HCT116 (cell line): ENCODE measurements around the gene WDR33. TPM values are rescaled to one million over a fixed set of nuclear protein-coding genes. Genes with fewer than 3 reads are reported as not detected.

Experiments
- ATAC-seq: fragments of 200-7000 bp; cut with Tn5 transposase; 2 replicates; pipeline ENCODE4 v1.9.1; 2020; ENCODE audit warnings: mild to moderate bottlenecking, moderate library complexity
- BruUV-seq: library from RNA; stranded (reverse); fragments of 400-500 nt; replicated peaks from 2 replicates; lab custom pipeline; 2021; lab: Mats Ljungman, UMichigan
- CTCF ChIA-PET: fragments of 300-600 bp; sonication (Branson Sonifier 250); formaldehyde crosslinking; loops from one replicate; lab custom pipeline; 2021; ENCODE audit warnings: antibody characterized with exemption; lab: Charles Lee
- POLR2A ChIA-PET: fragments of 300-600, 350-600 bp; sonication (Branson Sonifier 250); formaldehyde crosslinking; loops from one replicate; lab custom pipeline; 2021; ENCODE audit warnings: antibody characterized with exemption; lab: Charles Lee
- RAD21 ChIA-PET, 2 experiments: fragments of 300-600 bp; sonication (Branson Sonifier 250); formaldehyde crosslinking; loops; one replicate each; lab custom pipeline; 2023; ENCODE audit warnings: low total read pairs in 2 of 2; ENCODE audit not compliant: uncharacterized antibody in 2 of 2, unreplicated experiment in 2 of 2, low non-redundant PET in 1 of 2; lab: Charles Lee
- DNase-seq: peaks from one replicate; pipeline ENCODE4 v3.0.0-alpha.2; 2010; ENCODE audit warnings: low read depth, low spot score
- H2AFZ ChIP-seq: fragments of 200-600 bp; shearing (Covaris generic), sonication (generic); 2 replicates; pipeline ENCODE4 v1.6.1; 2017; ENCODE audit warnings: low read depth, mixed run types, mixed read lengths, antibody characterized with exemption, low read length; ENCODE audit not compliant: poor library complexity, severe bottlenecking
- H3K27ac ChIP-seq: 2 replicates; pipeline ENCODE4 v1.5.1; 2012; ENCODE audit warnings: low read depth, low read length
- H3K27me3 ChIP-seq: fragments of 200-600 bp; sonication (generic); 2 replicates; pipeline ENCODE4 v1.6.1; 2016; ENCODE audit warnings: mixed run types, low read length, mixed read lengths; ENCODE audit not compliant: insufficient read depth
- H3K36me3 ChIP-seq, 2 experiments: fragments of 200-500 bp in 1 of 2; fragments of 200-600 bp in 1 of 2; sonication (Bioruptor generic) in 1 of 2; sonication (generic) in 1 of 2; 2 replicates each; pipeline versions ENCODE4 v1.5.1 to v1.6.1; 2014 to 2016; ENCODE audit warnings: low read length in 2 of 2, inconsistent platforms in 1 of 2, mixed read lengths in 1 of 2, mixed run types in 1 of 2; ENCODE audit not compliant: insufficient read depth in 2 of 2, control insufficient read depth in 1 of 2
- H3K4me1 ChIP-seq, 2 experiments: fragments of 200-600 bp in 1 of 2; sonication (generic) in 1 of 2; 2 replicates each; pipeline versions ENCODE4 v1.5.1 to v1.6.1; 2012 to 2017; ENCODE audit warnings: low read length in 2 of 2, inconsistent platforms in 1 of 2, mild to moderate bottlenecking in 1 of 2, mixed read lengths in 1 of 2, mixed run types in 1 of 2, moderate library complexity in 1 of 2; ENCODE audit not compliant: insufficient read depth in 2 of 2, control insufficient read depth in 1 of 2
- H3K4me2 ChIP-seq: fragments of 200-600 bp; sonication (generic); 2 replicates; pipeline ENCODE4 v1.6.1; 2017; ENCODE audit warnings: mixed run types, low read length, mixed read lengths
- H3K4me3 ChIP-seq, 2 experiments: fragments of 200-600 bp in 1 of 2; sonication (generic) in 1 of 2; replicated peaks in 1 of 2; 2 replicates each; pipeline ENCODE4 v1.5.1; 2011 to 2016; ENCODE audit warnings: low read length in 2 of 2, control low read depth in 1 of 2, low read depth in 1 of 2, mild to moderate bottlenecking in 1 of 2, mixed read lengths in 1 of 2, mixed run types in 1 of 2
- H3K79me2 ChIP-seq: fragments of 200-600 bp; sonication (generic); 2 replicates; pipeline ENCODE4 v1.6.1; 2017; ENCODE audit warnings: mild to moderate bottlenecking, mixed run types, low read length, moderate library complexity, mixed read lengths; ENCODE audit not compliant: insufficient read depth
- H3K9ac ChIP-seq: fragments of 200-600 bp; sonication (generic); 2 replicates; pipeline ENCODE4 v1.6.1; 2016; ENCODE audit warnings: low read length, mixed read lengths
- H3K9me2 ChIP-seq: fragments of 200-600 bp; sonication (generic), shearing (Covaris generic); 2 replicates; pipeline ENCODE4 v1.6.1; 2017; ENCODE audit warnings: mixed run types, mild to moderate bottlenecking, moderate library complexity; ENCODE audit not compliant: insufficient read depth
- H3K9me3 ChIP-seq, 2 experiments: fragments of 200-500 bp in 1 of 2; fragments of 200-600 bp in 1 of 2; sonication (Bioruptor generic) in 1 of 2; sonication (generic) in 1 of 2; 2 replicates each; pipeline ENCODE4 v1.6.1; 2014 to 2017; ENCODE audit warnings: low read length in 2 of 2, mixed read lengths in 2 of 2, inconsistent platforms in 1 of 2, low read depth in 1 of 2, mild to moderate bottlenecking in 1 of 2, mixed run types in 1 of 2, moderate library complexity in 1 of 2; ENCODE audit not compliant: control insufficient read depth in 1 of 2, insufficient read depth in 1 of 2
- H4K20me1 ChIP-seq: fragments of 200-600 bp; sonication (generic), shearing (Covaris generic); 2 replicates; pipeline ENCODE4 v1.6.1; 2017; ENCODE audit warnings: mixed run types, mild to moderate bottlenecking, moderate library complexity; ENCODE audit not compliant: insufficient read depth
- CBX3 ChIP-seq: IDR thresholded peaks from 2 replicates; pipeline ENCODE4 v1.6.1; 2012; ENCODE audit warnings: low read depth
- CEBPB ChIP-seq: IDR thresholded peaks from 2 replicates; pipeline ENCODE4 v1.6.1; 2012; ENCODE audit warnings: low read depth
- CTCF ChIP-seq, 3 experiments: fragments of 200-600 bp in 1 of 3; sonication (generic) in 1 of 3; IDR thresholded peaks in 2 of 3; conservative IDR thresholded peaks in 1 of 3; 2 replicates each; pipeline ENCODE4 v1.5.1; 2012 to 2017; ENCODE audit warnings: low read depth in 2 of 3, low read length in 2 of 3, antibody characterized with exemption in 1 of 3, borderline replicate concordance in 1 of 3, control low read depth in 1 of 3, mild to moderate bottlenecking in 1 of 3, mixed read lengths in 1 of 3, mixed run types in 1 of 3, moderate library complexity in 1 of 3; ENCODE audit not compliant: insufficient read depth in 1 of 3
- EGR1 ChIP-seq: IDR thresholded peaks from 2 replicates; pipeline ENCODE4 v1.6.1; 2012; ENCODE audit warnings: low read depth
- EZH2 ChIP-seq: fragments of 200-600 bp; sonication (generic); IDR thresholded peaks from 2 replicates; pipeline ENCODE4 v1.6.1; 2017; ENCODE audit warnings: antibody characterized with exemption, mixed run types
- FOSL1 ChIP-seq: IDR thresholded peaks from 2 replicates; pipeline ENCODE4 v1.6.1; 2012; ENCODE audit warnings: low read depth
- JUND ChIP-seq: IDR thresholded peaks from 2 replicates; pipeline ENCODE4 v1.6.1; 2012
- MAX ChIP-seq: IDR thresholded peaks from 2 replicates; pipeline ENCODE4 v1.6.1; 2012
- POLR2A ChIP-seq: IDR thresholded peaks from 2 replicates; pipeline ENCODE4 v1.7.0; 2011; ENCODE audit warnings: borderline replicate concordance; ENCODE audit not compliant: insufficient read depth, insufficient read length; ENCODE audit errors: extremely low read depth
- RAD21 ChIP-seq: IDR thresholded peaks from 2 replicates; pipeline ENCODE4 v1.6.1; 2012; ENCODE audit warnings: low read depth, mild to moderate bottlenecking
- SIN3A ChIP-seq: IDR thresholded peaks from 2 replicates; pipeline ENCODE4 v1.6.1; 2012; ENCODE audit warnings: low read depth
- SRF ChIP-seq: IDR thresholded peaks from 2 replicates; pipeline ENCODE4 v1.6.1; 2012; ENCODE audit warnings: low read depth
- TCF7L2 ChIP-seq: IDR thresholded peaks from 2 replicates; pipeline ENCODE4 v1.7.0; 2011; ENCODE audit warnings: borderline replicate concordance, inconsistent platforms; ENCODE audit not compliant: insufficient read depth, insufficient read length; ENCODE audit errors: extremely low read depth
- ZFX ChIP-seq: fragments of 450-650 bp; IDR thresholded peaks from 2 replicates; pipeline ENCODE4 v1.6.1; 2017
- intact Hi-C: fragments of 100-400 bp; cut with micrococcal nuclease; formaldehyde crosslinking; loops from 2 replicates; pipeline ENCODE4 v1.10.0; 2022
- total RNA-seq: library from RNA; stranded (reverse); gene quantifications from one replicate; pipeline ENCODE4 v1.2.1, GENCODE V29; 2021; ENCODE audit not compliant: unreplicated experiment
- TF ChIP-seq, protein P1 (sequence below): IDR thresholded peaks from 2 replicates; pipeline ENCODE4 v1.6.1; 2012; ENCODE audit warnings: low read depth
- TF ChIP-seq, protein P2 (sequence below): IDR thresholded peaks from 2 replicates; pipeline ENCODE4 v1.6.1; 2012

The WDR33 gene
- total RNA-seq, 1 experiment from 2014 or later = 52.5 TPM

DNA sequence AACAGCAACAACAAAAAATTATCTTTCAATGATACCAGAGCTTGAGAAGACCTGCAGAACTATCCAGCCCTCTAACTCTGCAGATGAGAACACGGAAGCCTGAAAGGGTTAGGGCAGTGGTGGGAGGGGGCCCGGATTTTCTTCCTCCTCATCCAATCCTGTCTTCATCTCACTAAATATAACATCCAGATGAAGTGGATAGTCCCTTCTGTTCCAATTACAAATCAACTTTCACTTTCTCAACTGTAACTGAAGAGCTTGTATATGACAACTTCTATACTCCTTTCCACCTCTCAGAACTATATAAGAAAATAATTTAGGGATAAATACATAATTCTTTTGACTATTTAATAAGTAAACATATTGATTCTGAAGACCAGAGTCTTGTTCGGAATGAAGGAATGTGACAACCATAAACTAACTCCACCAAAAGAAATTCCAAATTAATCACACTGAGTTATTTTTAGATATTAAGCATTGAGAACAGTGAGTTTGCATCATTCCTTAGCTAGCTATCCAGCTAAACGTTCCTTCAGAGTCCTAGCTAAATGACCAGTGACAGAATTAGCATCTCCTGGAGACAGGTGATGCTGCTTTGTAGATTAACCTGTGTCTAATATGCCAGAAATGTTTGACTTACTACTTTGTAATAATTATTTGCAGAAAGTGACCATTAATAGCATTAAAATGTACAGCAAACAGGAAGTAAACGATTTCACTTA lies 77.0 kb downstream of the WDR33 start:
- Histone ChIP-seq H3K79me2 (no peaks in the 10 kb centered on the region; the same call in 1 of the 2 replicates), H3K9me3 (no peaks in the 10 kb centered on the region), H3K36me3 (no peaks in the 10 kb centered on the region; a peak in 1 of 4 replicates), H3K4me1 (no peaks in the 10 kb centered on the region), H2AFZ (no peak overlapping the region), H3K4me3 (no peak overlapping the region), H3K27me3 (no peaks in the 10 kb centered on the region), H3K27ac (no peak overlapping the region), H4K20me1 (peaks cover 4% of the 10 kb centered on the region; the same call in 1 of the 2 replicates), H3K9me2 (no peaks in the 10 kb centered on the region), H3K4me2 (no peak overlapping the region), H3K9ac (no peak overlapping the region)
- ChIA-PET RAD21 (no interaction called here), POLR2A (no interaction called here), CTCF (no interaction called here)
- intact Hi-C loops = no loop called here
- ATAC-seq (no peak), DNase-seq (no peak)
- TF ChIP-seq SIN3A (no peak), EGR1 (no peak), MAX (no peak), CBX3 (no peak), EZH2 (no peak), RAD21 (no peak), FOSL1 (no peak), CTCF (IDR thresholded peaks at IDR 0.05 in 2 of 3, conservative IDR thresholded peaks at IDR 0.05 in 1 of 3; ENCODE audit: borderline replicate concordance in 1 of 3, insufficient read depth in 1 of 3, low read depth in 2 of 3, low read length in 2 of 3) (no peak), TCF7L2 (no peak), POLR2A (no peak), JUND (no peak), SRF (no peak), CEBPB (no peak), ZFX (no peak)
- TF ChIP-seq, protein P1, sequence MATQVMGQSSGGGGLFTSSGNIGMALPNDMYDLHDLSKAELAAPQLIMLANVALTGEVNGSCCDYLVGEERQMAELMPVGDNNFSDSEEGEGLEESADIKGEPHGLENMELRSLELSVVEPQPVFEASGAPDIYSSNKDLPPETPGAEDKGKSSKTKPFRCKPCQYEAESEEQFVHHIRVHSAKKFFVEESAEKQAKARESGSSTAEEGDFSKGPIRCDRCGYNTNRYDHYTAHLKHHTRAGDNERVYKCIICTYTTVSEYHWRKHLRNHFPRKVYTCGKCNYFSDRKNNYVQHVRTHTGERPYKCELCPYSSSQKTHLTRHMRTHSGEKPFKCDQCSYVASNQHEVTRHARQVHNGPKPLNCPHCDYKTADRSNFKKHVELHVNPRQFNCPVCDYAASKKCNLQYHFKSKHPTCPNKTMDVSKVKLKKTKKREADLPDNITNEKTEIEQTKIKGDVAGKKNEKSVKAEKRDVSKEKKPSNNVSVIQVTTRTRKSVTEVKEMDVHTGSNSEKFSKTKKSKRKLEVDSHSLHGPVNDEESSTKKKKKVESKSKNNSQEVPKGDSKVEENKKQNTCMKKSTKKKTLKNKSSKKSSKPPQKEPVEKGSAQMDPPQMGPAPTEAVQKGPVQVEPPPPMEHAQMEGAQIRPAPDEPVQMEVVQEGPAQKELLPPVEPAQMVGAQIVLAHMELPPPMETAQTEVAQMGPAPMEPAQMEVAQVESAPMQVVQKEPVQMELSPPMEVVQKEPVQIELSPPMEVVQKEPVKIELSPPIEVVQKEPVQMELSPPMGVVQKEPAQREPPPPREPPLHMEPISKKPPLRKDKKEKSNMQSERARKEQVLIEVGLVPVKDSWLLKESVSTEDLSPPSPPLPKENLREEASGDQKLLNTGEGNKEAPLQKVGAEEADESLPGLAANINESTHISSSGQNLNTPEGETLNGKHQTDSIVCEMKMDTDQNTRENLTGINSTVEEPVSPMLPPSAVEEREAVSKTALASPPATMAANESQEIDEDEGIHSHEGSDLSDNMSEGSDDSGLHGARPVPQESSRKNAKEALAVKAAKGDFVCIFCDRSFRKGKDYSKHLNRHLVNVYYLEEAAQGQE = no peak
- TF ChIP-seq, protein P2, sequence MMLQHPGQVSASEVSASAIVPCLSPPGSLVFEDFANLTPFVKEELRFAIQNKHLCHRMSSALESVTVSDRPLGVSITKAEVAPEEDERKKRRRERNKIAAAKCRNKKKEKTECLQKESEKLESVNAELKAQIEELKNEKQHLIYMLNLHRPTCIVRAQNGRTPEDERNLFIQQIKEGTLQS = no peak
- BruUV-seq = no TSS peak
